IPS-15b (cell line): Measurements from ENCODE around the gene MED10.
"Not testable (repeated sequence)": the region's sequence is repeated elsewhere in the genome, so short reads cannot be mapped to it uniquely, and the experiment has no call there.

Experiments used
- H3K27me3 ChIP-seq: one replicate; pipeline ENCODE4 v1.6.1; 2013; ENCODE audit warnings: low read length; ENCODE audit not compliant: control insufficient read depth, insufficient read depth
- H3K36me3 ChIP-seq: one replicate; pipeline ENCODE4 v1.6.1; 2013; ENCODE audit warnings: low read length; ENCODE audit not compliant: control insufficient read depth, insufficient read depth
- H3K4me1 ChIP-seq: one replicate; pipeline ENCODE4 v1.6.1; 2013; ENCODE audit warnings: mild to moderate bottlenecking, low read length; ENCODE audit not compliant: control insufficient read depth, insufficient read depth
- H3K4me3 ChIP-seq: one replicate; pipeline ENCODE4 v1.5.1; 2013; ENCODE audit warnings: low read depth, low read length
- H3K9ac ChIP-seq: one replicate; pipeline ENCODE4 v1.6.1; 2013; ENCODE audit warnings: low read depth, mild to moderate bottlenecking, low read length
- H3K9me3 ChIP-seq: one replicate; pipeline ENCODE4 v1.6.1; 2013; ENCODE audit warnings: mild to moderate bottlenecking, low read length; ENCODE audit not compliant: control insufficient read depth, insufficient read depth

MED10 gene

DNA sequence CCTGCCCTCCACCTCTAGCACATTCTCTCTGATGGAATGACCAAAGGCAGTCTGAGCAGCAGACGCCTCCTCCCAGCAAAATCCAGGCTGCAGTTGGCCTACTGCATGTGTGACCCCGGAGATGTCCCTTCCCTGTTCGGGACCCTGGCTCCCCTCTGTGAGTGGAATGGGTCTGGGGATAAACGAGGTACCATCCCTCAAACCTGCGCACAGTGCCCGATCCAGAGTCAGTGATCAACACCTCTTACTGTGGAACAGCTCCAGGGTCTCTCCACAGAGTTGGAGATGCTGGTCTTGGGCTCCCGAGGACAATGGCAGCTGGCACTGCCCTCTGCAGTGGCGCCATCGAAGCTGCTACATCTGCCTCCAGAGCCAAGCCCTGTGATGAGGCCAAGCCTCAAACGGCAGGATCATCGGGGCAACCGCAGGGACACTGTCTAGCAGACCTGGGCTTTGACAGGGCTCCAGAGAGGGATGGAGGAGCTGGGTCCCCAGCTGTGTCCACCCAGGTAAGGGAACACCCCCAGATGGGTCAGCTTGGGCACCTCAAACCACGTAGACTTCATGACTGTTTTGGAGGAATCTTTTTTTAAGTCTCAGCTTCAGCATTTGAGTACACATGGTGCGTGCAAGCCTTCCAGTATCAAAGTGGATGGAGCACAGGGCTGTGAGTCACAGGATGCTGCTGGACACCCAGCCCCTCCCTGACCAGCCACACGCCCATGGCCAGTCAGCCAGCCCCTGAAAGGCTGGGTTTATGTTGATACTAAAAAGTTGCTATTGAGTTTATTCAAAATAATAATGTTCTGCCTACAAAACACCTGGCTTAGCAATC, 13.0 kb downstream of the MED10 start:
- Histone ChIP-seq H3K4me1 (no peaks in the 10 kb centered on the region), H3K27me3 (no peaks in the 10 kb centered on the region), H3K9ac (no peak overlapping the region), H3K9me3 (no peaks in the 10 kb centered on the region), H3K36me3 (no peaks in the 10 kb centered on the region), H3K4me3 (no peak overlapping the region)

DNA sequence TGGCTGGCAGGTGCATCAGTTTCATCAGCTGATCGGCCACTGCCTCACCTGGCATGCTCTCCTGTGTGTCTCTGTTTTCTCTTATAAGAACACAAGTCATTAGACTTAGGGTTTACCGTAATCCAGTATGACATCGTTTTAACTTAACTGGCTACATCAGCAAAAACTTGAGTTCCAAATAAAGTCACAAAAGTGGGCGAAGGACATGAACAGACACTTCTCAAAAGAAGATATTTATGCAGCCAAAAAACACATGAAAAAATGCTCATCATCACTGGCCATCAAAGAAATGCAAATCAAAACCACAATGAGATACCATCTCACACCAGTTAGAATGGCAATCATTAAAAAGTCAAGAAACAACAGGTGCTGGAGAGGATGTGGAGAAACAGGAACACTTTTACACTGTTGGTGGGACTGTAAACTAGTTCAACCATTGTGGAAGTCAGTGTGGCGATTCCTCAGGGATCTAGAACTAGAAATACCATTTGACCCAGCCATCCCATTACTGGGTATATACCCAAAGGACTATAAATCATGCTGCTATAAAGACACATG, 14.8 kb downstream of the MED10 start:
- not testable (repeated sequence) for H3K9ac ChIP-seq, H3K9me3 ChIP-seq, H3K36me3 ChIP-seq, H3K4me1 ChIP-seq, H3K4me3 ChIP-seq, H3K27me3 ChIP-seq

- Histone ChIP-seq H3K27me3 (no peaks in the 10 kb centered on the region), H3K36me3 (no peaks in the 10 kb centered on the region), H3K9me3 (no peaks in the 10 kb centered on the region), H3K4me3 (no peak overlapping the region), H3K9ac (no peak overlapping the region), H3K4me1 (no peaks in the 10 kb centered on the region)
Observed at GRCh38 chr5:6362846-6363245, 15.5 kb downstream of the MED10 start.

DNA sequence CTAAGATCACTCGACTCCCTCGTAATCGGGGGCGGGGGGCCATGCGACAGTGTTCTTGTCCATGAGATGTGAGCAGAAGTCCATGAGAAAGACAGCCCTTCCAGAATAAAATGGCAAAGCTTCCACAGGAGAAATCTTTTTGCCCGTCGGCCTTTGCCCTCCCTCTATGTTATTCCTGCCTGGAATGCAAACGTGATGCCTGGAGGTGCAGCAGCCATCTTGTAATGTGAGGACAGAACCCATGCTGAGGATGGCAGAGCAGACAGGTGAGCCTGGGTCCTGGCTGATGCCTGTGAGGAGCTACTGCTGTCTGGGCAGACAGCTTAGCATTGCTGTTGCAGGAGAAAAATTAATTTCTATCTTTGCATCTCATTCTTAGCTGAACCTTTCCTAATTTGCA, 17.2 kb downstream of the MED10 start:
- H3K36me3 ChIP-seq = no peaks in the 10 kb centered on the region
- no peak overlapping the region for H3K9ac ChIP-seq
- no peaks in the 10 kb centered on the region for H3K27me3 ChIP-seq
- H3K4me3 ChIP-seq = no peak overlapping the region
- no peaks in the 10 kb centered on the region for H3K9me3 ChIP-seq
- H3K4me1 ChIP-seq = no peaks in the 10 kb centered on the region

DNA sequence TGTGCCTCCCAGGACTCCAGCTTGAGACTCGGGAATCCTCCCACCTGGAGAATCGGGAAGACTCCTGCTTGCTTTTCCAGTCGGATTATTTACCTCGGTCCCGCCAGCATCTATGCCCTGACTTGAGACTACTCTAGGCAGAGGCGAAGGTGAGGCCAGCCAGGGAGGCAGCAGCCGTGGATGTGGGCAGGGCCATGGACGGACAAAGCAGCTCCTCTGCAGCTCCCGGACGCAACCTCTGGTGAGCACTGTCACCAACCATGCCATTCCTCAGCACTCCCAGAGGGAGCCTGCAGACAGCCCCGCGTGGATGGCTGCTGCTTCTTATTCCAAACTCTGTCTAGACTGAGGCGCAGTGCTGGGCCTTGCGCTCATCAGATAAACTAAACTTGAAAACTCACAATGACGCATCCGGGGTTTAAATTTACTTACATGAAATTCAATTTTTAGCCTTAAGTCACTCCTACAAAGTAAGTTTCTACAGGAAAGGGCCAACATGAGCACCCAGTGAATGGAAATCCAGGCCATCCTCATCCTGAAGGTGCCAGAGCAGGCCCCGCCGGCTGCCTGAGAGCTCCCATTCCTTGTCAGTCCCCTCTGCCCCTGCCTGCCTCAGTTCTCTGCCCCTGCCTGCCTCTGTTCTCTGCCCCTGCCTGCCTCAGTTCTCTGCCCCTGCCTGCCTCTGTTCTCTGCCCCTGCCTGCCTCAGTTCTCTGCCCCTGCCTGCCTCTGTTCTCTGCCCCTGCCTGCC, 17.8 kb downstream of the MED10 start:
- no peak overlapping the region for H3K4me3 ChIP-seq
- H3K36me3 ChIP-seq = no peaks in the 10 kb centered on the region
- no peaks in the 10 kb centered on the region for H3K4me1 ChIP-seq
- no peaks in the 10 kb centered on the region for H3K27me3 ChIP-seq
- H3K9me3 ChIP-seq = no peaks in the 10 kb centered on the region
- no peak overlapping the region for H3K9ac ChIP-seq

GRCh38 chr5:6359555-6360322, 18.6 kb downstream of the MED10 start:
- Histone ChIP-seq H3K27me3 (no peaks in the 10 kb centered on the region), H3K9me3 (no peaks in the 10 kb centered on the region), H3K9ac (no peak overlapping the region), H3K4me3 (no peak overlapping the region), H3K4me1 (no peaks in the 10 kb centered on the region), H3K36me3 (no peaks in the 10 kb centered on the region)

DNA sequence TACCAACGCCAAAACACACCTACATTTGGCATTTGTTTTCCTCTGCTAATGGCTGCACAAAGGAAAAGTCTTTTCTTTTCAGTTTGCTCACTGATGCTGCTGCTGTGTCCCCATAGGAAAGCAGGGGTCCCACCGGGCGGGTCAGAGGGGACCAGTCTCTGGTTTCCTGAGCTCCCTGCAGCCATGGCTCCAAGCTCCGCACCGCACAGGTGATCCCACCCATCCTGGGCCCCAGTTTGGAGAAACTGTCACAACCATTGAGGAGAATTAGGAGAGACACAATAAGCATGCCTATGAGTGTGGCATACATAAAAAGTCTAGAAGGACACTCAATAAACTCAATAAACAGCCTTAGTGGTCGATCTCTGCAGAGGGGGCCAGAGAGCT, 19.9 kb downstream of the MED10 start:
- H3K9ac ChIP-seq = no peak overlapping the region
- no peaks in the 10 kb centered on the region for H3K27me3 ChIP-seq
- no peak overlapping the region for H3K4me3 ChIP-seq
- no peaks in the 10 kb centered on the region for H3K36me3 ChIP-seq
- H3K4me1 ChIP-seq = no peaks in the 10 kb centered on the region
- no peaks in the 10 kb centered on the region for H3K9me3 ChIP-seq

DNA sequence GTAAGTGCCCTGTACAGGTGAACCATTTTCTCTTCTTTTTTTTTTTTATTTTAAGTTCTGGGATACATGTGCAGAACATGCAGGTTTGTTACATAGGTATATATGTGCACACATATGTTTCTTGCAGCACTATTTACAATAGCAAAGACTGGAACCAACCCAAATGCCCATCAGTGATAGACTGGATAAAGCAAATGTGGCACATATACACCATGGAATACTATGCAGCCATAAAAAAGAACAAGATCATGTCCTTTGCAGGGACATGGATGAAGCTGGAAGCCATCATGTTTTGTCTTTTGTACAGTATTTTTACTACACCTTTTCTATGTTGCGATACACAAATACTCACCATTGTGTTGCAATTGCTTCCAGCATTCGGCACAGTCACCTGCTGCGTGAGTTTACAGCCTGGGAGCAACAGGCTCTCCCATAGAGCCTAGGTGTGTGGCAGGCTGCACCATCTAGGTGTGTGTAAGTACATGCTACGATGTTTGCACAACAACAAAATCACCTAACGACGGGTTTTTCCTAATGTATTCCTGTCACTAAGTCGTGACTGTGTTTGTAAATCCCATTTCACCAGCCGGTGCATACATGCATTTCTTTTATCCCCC, 20.4 kb downstream of the MED10 start:
- not testable (repeated sequence) for H3K27me3 ChIP-seq, H3K36me3 ChIP-seq, H3K4me1 ChIP-seq, H3K9ac ChIP-seq, H3K4me3 ChIP-seq, H3K9me3 ChIP-seq

DNA sequence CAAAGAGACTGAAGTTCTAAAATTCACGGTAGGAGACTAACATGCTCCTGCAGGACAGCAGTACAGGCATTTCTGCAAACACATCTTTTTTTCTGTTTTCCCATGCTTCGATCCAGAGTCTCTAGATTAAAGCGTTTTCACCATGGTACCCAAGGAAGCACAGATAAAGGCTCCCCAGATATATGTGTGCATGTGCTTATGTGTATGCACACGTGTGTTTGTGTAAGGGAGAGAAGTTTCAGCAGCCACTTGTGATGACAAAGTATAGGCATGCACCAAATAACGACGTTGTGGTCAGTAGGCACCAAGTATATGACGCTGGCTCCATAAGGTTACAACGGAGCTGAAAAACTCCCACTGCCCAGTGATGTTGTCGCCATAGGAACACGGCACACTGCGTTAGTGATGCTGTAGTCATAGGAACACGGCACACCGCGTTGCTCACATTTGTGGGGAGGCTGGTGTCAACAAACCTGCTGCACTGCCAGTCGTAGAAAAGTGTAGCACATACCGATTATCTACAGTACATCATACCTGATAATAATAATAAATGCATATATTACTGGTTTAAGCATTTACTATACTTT, 21.7 kb downstream of the MED10 start:
- Histone ChIP-seq H3K9me3 (no peaks in the 10 kb centered on the region), H3K9ac (no peak overlapping the region), H3K4me3 (no peak overlapping the region), H3K27me3 (no peaks in the 10 kb centered on the region), H3K4me1 (no peaks in the 10 kb centered on the region), H3K36me3 (no peaks in the 10 kb centered on the region)

- Histone ChIP-seq H3K9ac (no peak overlapping the region), H3K27me3 (no peaks in the 10 kb centered on the region), H3K9me3 (no peaks in the 10 kb centered on the region), H3K4me1 (no peaks in the 10 kb centered on the region), H3K36me3 (no peaks in the 10 kb centered on the region), H3K4me3 (no peak overlapping the region)
Observed at GRCh38 chr5:6355294-6355693, 23.1 kb downstream of the MED10 start.

- H3K4me3 ChIP-seq = no peak overlapping the region
- no peaks in the 10 kb centered on the region for H3K4me1 ChIP-seq
- no peaks in the 10 kb centered on the region for H3K9me3 ChIP-seq
- H3K27me3 ChIP-seq = no peaks in the 10 kb centered on the region
- H3K36me3 ChIP-seq = no peaks in the 10 kb centered on the region
- no peak overlapping the region for H3K9ac ChIP-seq
Observed at GRCh38 chr5:6354848-6355247, 23.5 kb downstream of the MED10 start.
